ENCODE data around the gene GPR87.
A peak's percentile ranks its signal among the peaks of the same experiment; 100 is the strongest.

GPR87 gene

GRCh38 chr3:151316267-151316991 is at the start of gene GPR87:
GPR87 (minus strand) TSS chr3:151316820; CDS start chr3:151300100, 16,720 bp downstream.
- no peak within 1 kb of the TSS for H3K4me3 ChIP-seq (ENCODE audit: low read depth, low read length)
- in situ Hi-C loops (cut with HindIII; ENCODE audit: low sequenced_read_pairs) = no loop called here
- no peak for DNase-seq (ENCODE audit: low read depth, low spot score)
- no peak for TF ChIP-seq CTCF (IDR thresholded peaks at IDR 0.05; ENCODE audit: low read depth, low read length)

- no peak for TF ChIP-seq CTCF (IDR thresholded peaks at IDR 0.05; ENCODE audit: low read depth, low read length)
- H3K4me3 ChIP-seq (ENCODE audit: low read depth, low read length) = no peak overlapping the region
- no peak for DNase-seq (ENCODE audit: low read depth, low spot score)
- in situ Hi-C loops (cut with HindIII; ENCODE audit: low sequenced_read_pairs) = no loop called here
Observed at GRCh38 chr3:151362751-151363174, 46.1 kb upstream of the GPR87 start.

GRCh38 chr3:151357463-151357850 is 40.8 kb upstream of the GPR87 start:
- no peak for TF ChIP-seq CTCF (IDR thresholded peaks at IDR 0.05; ENCODE audit: low read depth, low read length)
- in situ Hi-C loops (cut with HindIII; ENCODE audit: low sequenced_read_pairs) = no loop called here
- H3K4me3 ChIP-seq (ENCODE audit: low read depth, low read length) = no peak overlapping the region
- DNase-seq (ENCODE audit: low read depth, low spot score) = no peak

- TF ChIP-seq CTCF (IDR thresholded peaks at IDR 0.05; ENCODE audit: low read depth, low read length) = no peak
- in situ Hi-C loops (cut with HindIII; ENCODE audit: low sequenced_read_pairs) = no loop called here
- DNase-seq (ENCODE audit: low read depth, low spot score) = peak; percentile 42
- no peak overlapping the region for H3K4me3 ChIP-seq (ENCODE audit: low read depth, low read length)
Observed at GRCh38 chr3:151356794-151357462, 40.3 kb upstream of the GPR87 start.

- TF ChIP-seq CTCF (IDR thresholded peaks at IDR 0.05; ENCODE audit: low read depth, low read length) = no peak
- DNase-seq (ENCODE audit: low read depth, low spot score) = no peak
- in situ Hi-C loops (cut with HindIII; ENCODE audit: low sequenced_read_pairs) = no loop called here
- H3K4me3 ChIP-seq (ENCODE audit: low read depth, low read length) = no peak overlapping the region
Observed at GRCh38 chr3:151351648-151352047, 35.0 kb upstream of the GPR87 start.

- in situ Hi-C loops (cut with HindIII; ENCODE audit: low sequenced_read_pairs) = no loop called here
- no peak overlapping the region for H3K4me3 ChIP-seq (ENCODE audit: low read depth, low read length)
- no peak for DNase-seq (ENCODE audit: low read depth, low spot score)
- TF ChIP-seq CTCF (IDR thresholded peaks at IDR 0.05; ENCODE audit: low read depth, low read length) = no peak
Observed at GRCh38 chr3:151351219-151351618, 34.6 kb upstream of the GPR87 start.
